ENCODE measurements around the gene SLC10A6.

GRCh38 chr4:86879641-86880040, 30.5 kb upstream of the SLC10A6 start:
- TF ChIP-seq POLR2A (IDR thresholded peaks at IDR 0.05), result no peak
- TF ChIP-seq CTCF (IDR thresholded peaks at IDR 0.05), result no peak
